A673 (cell line): ENCODE measurements around the gene PTPN1. TPM values are rescaled to one million over a fixed set of nuclear protein-coding genes. Genes with fewer than 3 reads are reported as not detected.
"Not testable (repeated sequence)": the region's sequence is repeated elsewhere in the genome, so short reads cannot be mapped to it uniquely, and the experiment has no call there.

ENCODE experiments used
- BruUV-seq: library from RNA; stranded (reverse); fragments of 400-500 nt; replicated peaks from 2 replicates; lab custom pipeline; 2021; lab: Mats Ljungman, UMichigan
- CTCF ChIA-PET: fragments of 300-600 bp; sonication (Branson Sonifier 250); formaldehyde crosslinking; loops from one replicate; lab custom pipeline; 2022; ENCODE audit warnings: antibody characterized with exemption; lab: Charles Lee
- POLR2A ChIA-PET: fragments of 300-600 bp; sonication (Branson Sonifier 250); formaldehyde crosslinking; loops from one replicate; lab custom pipeline; 2022; ENCODE audit warnings: antibody characterized with exemption; ENCODE audit not compliant: low non-redundant PET; lab: Charles Lee
- DNase-seq: peaks from one replicate; pipeline ENCODE4 v3.0.0-alpha.2; 2015; ENCODE audit warnings: low spot score
- H3K27ac ChIP-seq: fragments of 200-600 bp; sonication (generic); 2 replicates; pipeline ENCODE4 v1.5.1; 2016; ENCODE audit warnings: mixed run types, low read depth, mild to moderate bottlenecking, mixed read lengths, antibody characterized with exemption, low read length; ENCODE audit not compliant: poor library complexity, severe bottlenecking
- H3K27me3 ChIP-seq: fragments of 200-600 bp; sonication (generic); replicated peaks from 2 replicates; pipeline ENCODE4 v1.6.1; 2017; ENCODE audit warnings: mixed run types, low read depth, mild to moderate bottlenecking, mixed read lengths, antibody characterized with exemption, low read length; ENCODE audit not compliant: insufficient read depth, poor library complexity
- H3K36me3 ChIP-seq: fragments of 200-600 bp; sonication (generic); 2 replicates; pipeline ENCODE4 v1.6.1; 2016; ENCODE audit warnings: mixed run types, mild to moderate bottlenecking, mixed read lengths, antibody characterized with exemption, low read length; ENCODE audit not compliant: insufficient read depth, poor library complexity, severe bottlenecking
- H3K4me1 ChIP-seq: fragments of 200-600 bp; sonication (generic); 2 replicates; pipeline ENCODE4 v1.6.1; 2017; ENCODE audit warnings: mixed run types, mild to moderate bottlenecking, mixed read lengths, antibody characterized with exemption, low read length; ENCODE audit not compliant: insufficient read depth, poor library complexity, severe bottlenecking
- H3K4me3 ChIP-seq: fragments of 200-600 bp; sonication (generic); 2 replicates; pipeline ENCODE4 v1.5.1; 2016; ENCODE audit warnings: low read depth, mixed run types, mild to moderate bottlenecking, mixed read lengths, low read length; ENCODE audit not compliant: poor library complexity, severe bottlenecking
- H3K9me3 ChIP-seq: fragments of 200-600 bp; sonication (generic); 2 replicates; pipeline ENCODE4 v1.6.1; 2016; ENCODE audit warnings: mixed run types, low read depth, mild to moderate bottlenecking, mixed read lengths, antibody characterized with exemption, low read length; ENCODE audit not compliant: poor library complexity, severe bottlenecking
- EZH2 ChIP-seq: fragments of 200-600 bp; sonication (generic); IDR thresholded peaks from 2 replicates; pipeline ENCODE4 v1.6.1; 2017; ENCODE audit warnings: borderline replicate concordance, low read depth, mild to moderate bottlenecking, mixed read lengths, antibody characterized with exemption, low read length; ENCODE audit not compliant: poor library complexity, severe bottlenecking
- intact Hi-C: fragments of 100-400 bp; cut with micrococcal nuclease; formaldehyde crosslinking; loops from one replicate; pipeline ENCODE4 v1.10.0; 2022; ENCODE audit not compliant: unreplicated experiment
- total RNA-seq: library from RNA; stranded (reverse); gene quantifications from 2 replicates; pipeline ENCODE4 v1.2.3, GENCODE V29; 2021
- TF ChIP-seq, protein P1 (sequence below): fragments of 300-800, 200-600 bp; sonication (generic); conservative IDR thresholded peaks from 2 replicates; pipeline ENCODE4 v1.5.1; 2017; ENCODE audit warnings: low read depth, mild to moderate bottlenecking, antibody characterized with exemption, low read length, moderate library complexity, mixed read lengths

PTPN1 gene
- total RNA-seq, 1 experiment from 2014 or later: 47.4 TPM

DNA sequence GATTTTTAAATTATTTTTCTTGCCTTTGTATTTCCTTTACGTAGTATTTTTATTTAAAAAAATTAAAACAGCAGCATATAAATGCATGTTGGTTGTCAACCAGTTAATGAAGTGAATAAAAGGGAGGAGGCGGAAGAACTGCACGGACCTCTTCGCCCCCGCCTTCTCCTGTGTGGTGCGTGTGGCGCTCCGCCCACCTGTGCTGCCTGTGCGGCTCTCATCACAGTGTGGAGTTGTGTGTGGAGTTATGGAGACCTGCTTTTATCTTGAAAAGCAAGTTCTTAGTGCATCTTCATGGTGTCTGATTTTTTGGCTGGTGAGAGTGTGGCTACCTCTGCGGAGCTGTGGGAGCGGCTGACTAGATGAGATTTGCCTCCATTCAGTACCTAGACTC is 58.4 kb downstream of the PTPN1 start:
- TF ChIP-seq, protein P1, sequence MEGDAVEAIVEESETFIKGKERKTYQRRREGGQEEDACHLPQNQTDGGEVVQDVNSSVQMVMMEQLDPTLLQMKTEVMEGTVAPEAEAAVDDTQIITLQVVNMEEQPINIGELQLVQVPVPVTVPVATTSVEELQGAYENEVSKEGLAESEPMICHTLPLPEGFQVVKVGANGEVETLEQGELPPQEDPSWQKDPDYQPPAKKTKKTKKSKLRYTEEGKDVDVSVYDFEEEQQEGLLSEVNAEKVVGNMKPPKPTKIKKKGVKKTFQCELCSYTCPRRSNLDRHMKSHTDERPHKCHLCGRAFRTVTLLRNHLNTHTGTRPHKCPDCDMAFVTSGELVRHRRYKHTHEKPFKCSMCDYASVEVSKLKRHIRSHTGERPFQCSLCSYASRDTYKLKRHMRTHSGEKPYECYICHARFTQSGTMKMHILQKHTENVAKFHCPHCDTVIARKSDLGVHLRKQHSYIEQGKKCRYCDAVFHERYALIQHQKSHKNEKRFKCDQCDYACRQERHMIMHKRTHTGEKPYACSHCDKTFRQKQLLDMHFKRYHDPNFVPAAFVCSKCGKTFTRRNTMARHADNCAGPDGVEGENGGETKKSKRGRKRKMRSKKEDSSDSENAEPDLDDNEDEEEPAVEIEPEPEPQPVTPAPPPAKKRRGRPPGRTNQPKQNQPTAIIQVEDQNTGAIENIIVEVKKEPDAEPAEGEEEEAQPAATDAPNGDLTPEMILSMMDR: no peak
- no peak for TF ChIP-seq EZH2
- ChIA-PET POLR2A (no interaction called here), CTCF (no interaction called here)
- Histone ChIP-seq H3K4me1 (peaks cover 38% of the 10 kb centered on the region), H3K36me3 (peaks cover 8% of the 10 kb centered on the region), H3K27ac (no peak overlapping the region), H3K4me3 (no peak overlapping the region), H3K9me3 (no peaks in the 10 kb centered on the region), H3K27me3 (no peaks in the 10 kb centered on the region)
- intact Hi-C loops: no loop called here
- no peak for DNase-seq
- BruUV-seq: no TSS peak

DNA sequence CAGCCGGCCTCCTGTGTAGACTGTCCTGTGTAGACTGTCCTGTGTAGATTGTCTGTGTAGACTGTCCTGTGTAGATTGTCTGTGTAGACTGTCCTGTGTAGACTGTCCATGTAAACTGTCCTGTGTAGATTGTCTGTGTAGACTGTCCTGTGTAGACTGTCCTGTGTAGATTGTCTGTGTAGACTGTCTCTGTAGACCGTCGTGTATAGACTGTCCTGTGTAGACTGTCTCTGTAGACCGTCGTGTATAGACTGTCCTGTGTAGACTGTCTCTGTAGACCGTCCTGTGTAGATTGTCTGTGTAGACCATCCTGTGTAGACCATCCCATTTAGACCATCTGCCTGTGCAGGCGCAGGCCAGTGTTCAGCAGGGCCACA is 59.3 kb downstream of the PTPN1 start:
- H3K9me3 ChIP-seq, H3K4me3 ChIP-seq, BruUV-seq, POLR2A ChIA-PET, H3K27me3 ChIP-seq, H3K27ac ChIP-seq, DNase-seq, H3K36me3 ChIP-seq, intact Hi-C loops: not testable (repeated sequence)
- CTCF ChIA-PET: interaction anchor here (0.5 kb wide), 1 partner anchor 389 kb away, joined by 7 read pairs; no protein-coding TSS in a partner anchor
- H3K4me1 ChIP-seq: peaks cover 39% of the 10 kb centered on the region

DNA sequence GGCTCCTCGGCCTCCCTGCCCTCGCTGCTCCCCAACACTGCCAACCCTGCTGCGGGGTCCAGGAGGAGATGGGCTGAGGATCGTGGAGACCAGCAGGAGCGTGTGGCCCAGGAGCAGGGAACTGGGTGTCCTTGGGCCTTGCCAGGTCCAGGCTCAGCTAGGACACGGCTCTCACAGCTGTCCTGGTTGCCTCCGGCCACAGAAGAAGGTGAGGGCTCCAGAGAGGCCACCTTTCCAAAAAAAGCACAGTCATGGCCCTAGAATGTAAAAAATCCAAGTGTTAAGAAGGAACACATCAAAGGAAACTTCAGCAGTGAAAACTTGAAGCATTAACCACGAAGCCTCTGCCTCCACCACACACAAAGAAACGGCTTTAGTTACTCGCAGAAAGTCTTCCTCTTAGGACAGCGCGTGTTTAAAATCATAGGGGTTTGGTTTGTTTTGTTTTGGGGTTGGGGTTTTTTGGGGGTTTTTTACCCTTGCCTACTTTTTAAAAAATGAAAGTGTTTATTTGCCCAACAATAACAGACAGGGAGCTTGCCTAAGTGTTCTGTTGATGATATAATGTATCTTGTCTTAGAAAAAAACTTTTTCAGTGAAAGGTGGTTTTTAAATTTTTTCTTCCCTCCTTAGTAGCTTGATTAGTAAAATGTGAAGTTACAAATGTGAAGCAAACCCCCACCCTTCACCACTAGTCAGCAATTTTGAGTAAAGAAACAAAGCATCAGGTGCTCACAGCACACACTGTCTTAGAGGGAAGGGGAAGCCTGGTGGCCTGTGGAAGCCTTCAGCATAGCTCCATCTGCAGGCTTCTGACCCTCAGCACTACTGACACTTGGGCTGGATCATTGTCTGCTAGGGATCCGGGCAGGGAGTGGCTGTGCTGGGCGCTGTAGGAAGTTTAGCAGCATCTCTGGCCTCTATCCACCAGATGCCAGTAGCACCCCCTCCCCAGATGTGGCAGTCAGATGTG is 60.0 kb downstream of the PTPN1 start:
- DNase-seq: peak; percentile 56
- ChIA-PET POLR2A (no interaction called here), CTCF (interaction anchor here (0.5 to 1.2 kb wide), 2 partner anchors 106 to 389 kb away, joined by 4 to 7 read pairs; no protein-coding TSS in a partner anchor)
- TF ChIP-seq, protein P1: peak; percentile 49
- no peak for TF ChIP-seq EZH2
- intact Hi-C loops: loop anchor here (5.0 kb wide), 1 partner anchor 58 kb away; the partner anchor contains the start of gene PTPN1
- H3K27me3 ChIP-seq: no peaks in the 10 kb centered on the region
- H3K9me3 ChIP-seq: no peaks in the 10 kb centered on the region
- H3K36me3 ChIP-seq: peaks cover 13% of the 10 kb centered on the region
- peak overlapping the region; percentile 71 for H3K27ac ChIP-seq
- peaks cover 39% of the 10 kb centered on the region for H3K4me1 ChIP-seq
- no TSS peak for BruUV-seq
- H3K4me3 ChIP-seq: no peak overlapping the region
